SU-DHL-6 (cell line): ENCODE measurements around the gene SLC38A6.

Experiments
- CTCF ChIP-seq: fragments of 200-600 bp; sonication (generic); IDR thresholded peaks from one replicate; pipeline ENCODE4 v1.5.1; 2017; ENCODE audit warnings: antibody characterized with exemption, mild to moderate bottlenecking, low read length, moderate library complexity; ENCODE audit not compliant: insufficient read depth, poor library complexity, severe bottlenecking
- EZH2phosphoT487 ChIP-seq: fragments of 200-600 bp; sonication (generic), shearing (Covaris generic); conservative IDR thresholded peaks from 2 replicates; pipeline ENCODE4 v1.6.1; 2018; ENCODE audit warnings: mild to moderate bottlenecking, antibody characterized with exemption, low read length, moderate library complexity, mixed read lengths

GRCh38 chr14:60980811-60981632, at the start of gene SLC38A6, which contains the start of gene TRMT5:
- TF ChIP-seq CTCF (no peak), EZH2phosphoT487 (no peak)
